Heart left ventricle (tissue), 13 donors: Measurements from ENCODE around the gene SLBP.

Source experiments
- CTCF ChIP-seq, 12 donors: fragments of 200-600 bp; sonication (generic) in 4 of 12; IDR thresholded peaks; one replicate each; pipeline versions ENCODE4 v1.5.0 to v1.8.0; 2018 to 2022; ENCODE audit warnings: antibody characterized with exemption in 12 of 12, mild to moderate bottlenecking in 5 of 12
- POLR2A ChIP-seq, 2 donors: fragments of 450-650 bp; IDR thresholded peaks; one replicate each; pipeline ENCODE4 v1.6.1; 2017; ENCODE audit warnings: antibody characterized with exemption in 2 of 2, mild to moderate bottlenecking in 2 of 2, moderate library complexity in 2 of 2
- donor health status: ischemic (EF 13 %, LVEDD 7.1; RV severe dilation, severe dysfunction).
- donor health status: DM: no; HTN: yes; CAD: no.
- donor health status: DM: no; HTN: no; CAD: no.
- donor health status: ischemic (EF 25% LVEDD 6.9; RV normal size, moderate dysfunction).
- donor health status: ischemic (EF 25% LVEDD 5.7; RV mildly dilated, moderate dysfunction).
- donor health status: ischemic (EF 35%, LVEDD 5.7; RV mildly dilated, moderate dysfunction).
- donor health status: nonischemic (EF 11% LVEDD 7.7; RV severe dilation, severe dysfunction).
- donor health status: DM: yes; HTN: yes; CAD: no.
- donor health status: PGD.
- donor health status: ischemic (EF 29% LVEDD 5.4; RV normal size, mild dysfunction).
- donor health status: nonischemic (EF 23%, LVEDD 6.1; RV moderate dilation, normal function).

GRCh38 chr4:1759170-1759817, 47.2 kb upstream of the SLBP start:
- TF ChIP-seq CTCF (IDR thresholded peaks at IDR 0.05) = no peak
- TF ChIP-seq POLR2A (IDR thresholded peaks at IDR 0.05) = no peak
